OCI-LY7 (cell line): ENCODE data around the gene FUZ.

Experiments
- CTCF ChIP-seq: fragments of 200-600 bp; sonication (generic); conservative IDR thresholded peaks from 2 replicates; pipeline ENCODE4 v1.5.1; 2014; ENCODE audit warnings: mild to moderate bottlenecking, antibody characterized with exemption, low read length, moderate library complexity, mixed read lengths
- EZH2phosphoT487 ChIP-seq: fragments of 200-600 bp; sonication (generic); IDR thresholded peaks from 2 replicates; pipeline ENCODE4 v1.6.1; 2018; ENCODE audit warnings: low read depth, borderline replicate concordance, mild to moderate bottlenecking, mixed run types, antibody characterized with exemption, low read length, moderate library complexity, mixed read lengths

GRCh38 chr19:49802836-49803528, 10.1 kb downstream of the FUZ start:
- no peak for TF ChIP-seq CTCF
- TF ChIP-seq EZH2phosphoT487: no peak
